Loucy (cell line): ENCODE results near the gene CAP2.

ENCODE experiments used
- EZH2phosphoT487 ChIP-seq: fragments of 200-600 bp; IDR thresholded peaks from 2 replicates; pipeline ENCODE4 v1.6.1; 2018; ENCODE audit warnings: antibody characterized with exemption, mild to moderate bottlenecking, moderate library complexity, borderline replicate concordance
- TF ChIP-seq, protein P1 (sequence below): fragments of 200-600 bp; sonication (generic); conservative IDR thresholded peaks from 2 replicates; pipeline ENCODE4 v1.5.1; 2014; ENCODE audit warnings: mild to moderate bottlenecking, antibody characterized with exemption, low read length

GRCh38 chr6:17536586-17536985 lies 143.2 kb downstream of the CAP2 start:
- TF ChIP-seq, protein P1, sequence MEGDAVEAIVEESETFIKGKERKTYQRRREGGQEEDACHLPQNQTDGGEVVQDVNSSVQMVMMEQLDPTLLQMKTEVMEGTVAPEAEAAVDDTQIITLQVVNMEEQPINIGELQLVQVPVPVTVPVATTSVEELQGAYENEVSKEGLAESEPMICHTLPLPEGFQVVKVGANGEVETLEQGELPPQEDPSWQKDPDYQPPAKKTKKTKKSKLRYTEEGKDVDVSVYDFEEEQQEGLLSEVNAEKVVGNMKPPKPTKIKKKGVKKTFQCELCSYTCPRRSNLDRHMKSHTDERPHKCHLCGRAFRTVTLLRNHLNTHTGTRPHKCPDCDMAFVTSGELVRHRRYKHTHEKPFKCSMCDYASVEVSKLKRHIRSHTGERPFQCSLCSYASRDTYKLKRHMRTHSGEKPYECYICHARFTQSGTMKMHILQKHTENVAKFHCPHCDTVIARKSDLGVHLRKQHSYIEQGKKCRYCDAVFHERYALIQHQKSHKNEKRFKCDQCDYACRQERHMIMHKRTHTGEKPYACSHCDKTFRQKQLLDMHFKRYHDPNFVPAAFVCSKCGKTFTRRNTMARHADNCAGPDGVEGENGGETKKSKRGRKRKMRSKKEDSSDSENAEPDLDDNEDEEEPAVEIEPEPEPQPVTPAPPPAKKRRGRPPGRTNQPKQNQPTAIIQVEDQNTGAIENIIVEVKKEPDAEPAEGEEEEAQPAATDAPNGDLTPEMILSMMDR: no peak
- TF ChIP-seq EZH2phosphoT487: no peak
